Tongue (tissue), 1 donor: ENCODE data around the gene CDC27. TPM values are rescaled to one million over a fixed set of nuclear protein-coding genes. Genes with fewer than 3 reads are reported as not detected.

Experiments used
- total RNA-seq: library from RNA; depleted of rRNA; stranded (reverse); fragments of >200 nt; gene quantifications from one replicate; pipeline ENCODE4 v1.2.3, GENCODE V29; 2014

CDC27 gene
- total RNA-seq, 1 donor from 2014 or later = 86.0 TPM

Other genes starting within 250 kb of the CDC27 start
- 0.41 TPM for gene RPRML, start 210.0 kb downstream of the CDC27 start, total RNA-seq
- gene MYL4, start 20.1 kb upstream of the CDC27 start, total RNA-seq = 905 TPM
- 16.8 TPM for gene ITGB3, start 64.5 kb upstream of the CDC27 start, total RNA-seq
- gene EFCAB13, start 134.7 kb upstream of the CDC27 start, total RNA-seq = 9.1 TPM